Kidney capillary endothelial cell (primary cell): ENCODE results near the gene PLA2G4B.

Experiments
- DNase-seq: peaks from one replicate; pipeline ENCODE4 v3.0.0-alpha.2; 2018; ENCODE audit warnings: low spot score

Gene PLA2G4B

GRCh38 chr15:41869770-41870688, 31.4 kb downstream of the PLA2G4B start:
- no peak for DNase-seq

DNA sequence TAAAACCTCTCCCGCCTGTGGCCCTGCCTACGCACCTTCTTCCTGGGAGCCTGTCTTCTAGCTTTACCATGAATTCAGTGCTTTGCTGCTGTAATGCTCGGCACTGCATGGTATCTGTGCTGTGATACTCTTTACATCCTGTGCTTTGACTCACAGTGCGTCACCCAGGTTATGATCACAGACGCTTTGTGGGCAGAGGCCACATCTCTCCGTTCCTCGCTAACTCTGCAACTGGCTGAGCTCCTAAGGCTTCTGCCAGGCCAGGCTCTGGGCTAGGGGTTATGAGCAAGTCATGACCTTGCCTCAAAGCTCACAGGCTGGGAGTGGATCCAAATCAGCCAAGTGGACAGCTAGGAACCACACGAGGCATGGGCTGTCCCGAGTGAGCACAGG, 32.0 kb downstream of the PLA2G4B start:
- DNase-seq, result no peak

GRCh38 chr15:41871175-41871905, 32.7 kb downstream of the PLA2G4B start:
- DNase-seq, result no peak

DNA sequence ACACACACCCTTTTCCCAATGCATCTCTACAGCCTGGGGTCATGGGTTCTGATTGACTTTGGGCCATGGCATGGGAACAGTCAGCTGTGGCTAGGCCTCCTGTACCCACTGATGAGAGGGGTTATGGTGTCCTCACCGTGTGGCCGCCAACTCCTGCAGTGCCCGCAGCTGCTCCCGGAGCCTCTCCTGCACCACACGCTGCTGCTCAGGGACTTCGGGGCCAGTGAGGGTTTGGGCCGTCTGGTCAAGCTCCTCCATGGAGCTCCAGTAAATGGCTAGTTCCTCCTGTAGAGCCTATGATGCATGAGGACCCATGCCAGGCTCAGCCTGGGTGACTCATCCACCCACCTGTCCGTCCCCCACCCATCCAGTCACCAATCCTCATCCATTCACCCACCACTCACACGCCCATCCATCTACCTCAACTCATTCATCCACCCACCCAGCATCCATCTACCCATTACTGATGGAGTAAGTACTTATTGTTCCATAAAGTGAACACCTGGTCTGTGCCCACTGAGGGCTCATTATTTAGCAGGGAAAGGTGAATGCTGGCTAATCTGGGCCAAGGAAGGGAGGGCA, 33.6 kb downstream of the PLA2G4B start:
- DNase-seq, result no peak

DNA sequence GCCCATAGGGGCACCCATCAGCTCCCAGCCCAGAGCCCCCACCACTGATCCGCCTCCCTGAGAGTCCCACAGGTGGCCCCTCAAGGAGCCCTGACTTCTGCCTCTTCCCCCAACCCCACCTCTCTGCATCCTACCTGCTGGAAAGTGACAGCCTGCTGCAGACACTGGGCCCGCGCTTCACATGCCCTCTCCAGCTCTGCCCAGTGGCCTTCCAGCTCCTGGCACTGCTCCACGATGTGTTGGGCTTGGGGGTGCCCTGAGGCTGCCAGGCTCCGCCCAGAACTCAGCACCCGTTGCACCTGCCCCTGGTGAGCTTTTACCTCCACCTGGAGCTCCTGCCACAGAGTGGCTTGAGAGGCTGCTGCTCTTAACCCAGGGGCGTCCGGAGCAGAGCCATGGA, 35.1 kb downstream of the PLA2G4B start:
- no peak for DNase-seq

DNA sequence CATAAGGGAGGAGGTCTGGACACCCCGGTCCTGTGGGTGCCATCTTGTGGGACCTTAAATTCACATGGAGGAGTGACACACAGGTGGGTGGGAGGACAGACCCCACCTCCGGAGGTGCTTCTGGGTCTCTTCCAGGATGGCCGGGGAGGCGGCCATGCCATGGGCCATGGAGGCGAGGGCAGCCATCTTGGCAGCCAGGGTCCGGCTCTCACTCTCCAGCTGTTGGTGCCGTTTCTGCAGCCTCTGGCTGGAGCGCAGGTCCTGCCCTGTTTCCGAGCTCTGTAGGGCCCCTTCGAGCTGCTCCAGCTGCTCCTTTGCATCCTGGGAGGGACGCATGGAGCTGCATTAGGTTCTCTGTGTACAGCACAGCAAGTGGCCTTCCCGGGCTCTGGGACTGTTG, 36.1 kb downstream of the PLA2G4B start:
- DNase-seq, result no peak

DNA sequence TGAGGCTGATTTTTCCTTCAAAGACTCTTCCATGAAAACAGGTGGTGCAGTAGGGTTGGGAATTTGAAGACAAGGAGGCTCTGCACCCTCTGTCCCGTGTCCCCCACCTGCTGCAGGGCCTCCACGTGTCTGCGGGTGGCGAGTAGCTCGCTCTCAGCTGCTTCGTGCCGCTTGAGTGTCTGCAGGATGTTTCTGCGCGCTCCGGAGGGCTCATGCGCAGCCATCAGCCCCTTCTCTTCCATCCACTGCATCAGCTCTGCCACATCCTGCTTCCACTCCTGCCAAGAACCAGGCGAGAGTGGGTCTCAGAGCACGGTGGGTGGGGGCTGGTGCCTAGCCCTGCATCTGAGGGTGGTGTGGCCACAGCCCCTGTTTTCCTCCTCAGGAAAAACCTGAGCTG, 37.4 kb downstream of the PLA2G4B start:
- no peak for DNase-seq

- DNase-seq, result no peak
Measured at GRCh38 chr15:41876689-41877088, 38.0 kb downstream of the PLA2G4B start.

DNA sequence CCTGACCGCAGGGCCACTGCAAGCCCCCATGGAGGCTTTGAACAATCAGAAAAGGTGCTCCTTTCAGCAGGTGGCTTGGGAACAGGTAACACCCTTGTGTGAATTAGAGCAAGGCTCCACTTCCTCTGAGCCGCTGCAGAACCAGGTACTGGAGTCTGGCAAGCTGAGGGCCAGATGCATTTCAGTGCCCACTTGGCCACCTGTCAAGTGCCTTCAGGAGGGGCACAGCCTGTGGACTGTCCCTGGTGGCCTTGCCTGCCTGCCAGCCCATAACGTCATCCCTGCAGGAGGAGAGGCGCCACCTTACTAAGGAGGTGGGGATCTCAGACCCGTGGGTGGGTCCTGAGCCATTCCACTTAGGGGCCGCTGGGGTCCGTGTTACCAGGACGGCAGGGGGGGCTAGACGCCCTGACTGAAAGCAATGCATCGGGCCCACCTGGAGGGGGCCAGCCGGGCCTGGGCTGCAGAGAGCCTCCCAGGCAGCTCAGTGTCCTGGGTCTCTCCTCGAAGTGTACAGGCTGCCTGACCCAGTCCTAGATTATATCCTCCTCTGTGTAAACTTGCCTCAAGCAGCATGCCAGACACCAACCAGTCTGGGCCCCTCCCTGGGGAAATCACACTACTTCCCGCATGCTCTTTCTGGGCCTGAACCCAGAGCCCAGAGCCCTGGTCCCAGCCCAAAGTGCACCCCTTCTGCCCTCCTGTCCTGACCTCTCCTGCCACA, 39.1 kb downstream of the PLA2G4B start:
- no peak for DNase-seq

DNA sequence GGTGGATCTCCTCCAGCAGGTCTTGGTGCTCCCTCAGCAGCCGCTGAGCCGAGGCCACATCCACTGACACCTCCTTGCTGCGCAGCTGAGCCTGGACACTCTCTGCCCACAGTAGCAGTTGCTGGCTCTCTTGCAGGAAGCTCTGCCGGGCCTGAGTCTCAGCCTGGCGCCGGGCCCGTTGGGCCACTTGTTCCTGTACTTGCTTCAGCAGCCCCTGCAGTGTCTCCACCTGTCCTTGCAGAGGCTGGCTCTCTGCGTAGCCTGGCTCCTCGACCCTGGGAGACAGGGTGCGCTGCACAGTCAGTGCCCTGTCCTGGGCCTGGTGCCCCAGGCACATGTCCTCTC, 39.7 kb downstream of the PLA2G4B start:
- DNase-seq, result no peak

GRCh38 chr15:41879321-41879845, 40.7 kb downstream of the PLA2G4B start:
- no peak for DNase-seq

GRCh38 chr15:41880156-41880877, 41.7 kb downstream of the PLA2G4B start:
- no peak for DNase-seq

- DNase-seq, result no peak
Measured at GRCh38 chr15:41881086-41881485, 42.4 kb downstream of the PLA2G4B start.

DNA sequence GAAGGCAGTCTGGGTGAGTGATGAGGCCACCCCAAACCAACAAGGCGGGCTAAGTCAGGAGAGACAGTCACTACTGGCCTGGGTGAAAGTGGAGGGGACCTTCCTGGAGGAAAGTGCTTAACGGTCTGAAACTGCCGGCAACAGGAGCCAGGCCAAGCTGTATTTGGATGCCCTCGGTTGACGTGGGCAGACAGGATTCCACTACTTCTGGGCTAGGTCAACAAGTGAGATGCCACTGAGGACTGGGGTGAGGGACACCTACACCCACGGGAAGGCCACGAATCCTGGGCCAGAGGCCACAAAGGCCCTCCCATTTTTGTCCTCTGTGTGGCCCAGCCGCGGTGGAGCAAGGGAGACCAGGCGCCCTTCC, 42.9 kb downstream of the PLA2G4B start:
- DNase-seq, result no peak

- DNase-seq, result no peak
Measured at GRCh38 chr15:41881920-41882688, 43.5 kb downstream of the PLA2G4B start.

DNA sequence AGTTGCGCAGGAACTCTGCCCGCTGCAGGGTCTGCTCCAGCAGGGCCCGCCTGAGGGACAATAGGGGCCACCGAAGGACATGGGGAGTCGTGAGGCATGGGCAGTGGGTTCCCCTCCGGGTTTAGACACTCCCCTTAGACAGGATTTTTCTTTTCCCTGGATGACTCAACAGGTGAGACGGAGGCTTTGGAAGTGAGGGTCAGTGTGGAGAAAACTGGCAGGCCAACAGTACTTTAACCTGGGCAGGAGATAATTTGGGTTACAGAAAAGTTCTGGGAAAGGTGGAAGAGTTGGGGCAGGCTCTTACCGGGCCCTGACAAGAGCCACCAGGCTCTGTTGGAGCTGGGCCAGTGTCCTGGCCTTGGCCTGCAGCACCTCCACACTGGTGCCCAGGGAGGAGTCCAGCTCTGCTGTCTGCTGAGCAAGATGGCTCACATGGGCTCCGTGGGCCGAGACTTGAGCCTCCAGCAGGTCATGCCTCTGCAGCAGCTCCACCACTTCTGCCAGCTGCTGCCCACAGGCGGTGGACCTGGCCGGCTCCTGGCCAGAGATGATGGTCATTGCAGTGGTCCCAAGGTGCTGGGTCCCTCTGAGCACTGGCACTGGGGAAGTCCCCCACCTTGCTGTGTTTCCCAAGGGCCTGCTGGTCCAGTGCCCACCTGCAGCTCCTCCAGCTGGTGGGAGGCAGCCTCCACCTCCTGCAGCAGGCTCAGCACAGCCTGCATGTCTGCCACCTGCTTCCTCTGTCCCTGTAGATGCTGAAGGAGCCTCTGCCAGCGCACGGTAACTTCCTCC, 44.2 kb downstream of the PLA2G4B start:
- no peak for DNase-seq

- no peak for DNase-seq
Measured at GRCh38 chr15:41883484-41883825, 44.8 kb downstream of the PLA2G4B start.

DNA sequence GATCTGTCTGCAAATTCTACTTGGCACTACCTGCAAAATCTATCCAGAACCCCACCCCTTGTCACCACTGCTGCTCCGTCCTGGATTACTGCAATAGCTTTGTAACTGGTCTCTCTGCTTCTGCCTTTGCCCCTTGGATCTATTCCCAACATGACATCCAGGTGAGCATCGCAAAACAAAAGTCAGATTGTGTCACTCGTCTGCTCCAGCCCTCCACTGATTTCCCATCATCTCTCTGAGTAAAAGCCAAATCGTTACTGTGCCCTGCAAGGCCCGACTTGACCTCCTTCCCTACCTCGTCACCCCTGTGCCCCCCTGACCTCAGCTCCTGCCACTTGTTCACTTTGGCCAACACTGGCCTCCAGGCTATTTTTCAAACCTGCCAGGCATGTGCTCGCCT, 45.8 kb downstream of the PLA2G4B start:
- no peak for DNase-seq

GRCh38 chr15:41885321-41885720, 46.7 kb downstream of the PLA2G4B start:
- DNase-seq, result no peak

DNA sequence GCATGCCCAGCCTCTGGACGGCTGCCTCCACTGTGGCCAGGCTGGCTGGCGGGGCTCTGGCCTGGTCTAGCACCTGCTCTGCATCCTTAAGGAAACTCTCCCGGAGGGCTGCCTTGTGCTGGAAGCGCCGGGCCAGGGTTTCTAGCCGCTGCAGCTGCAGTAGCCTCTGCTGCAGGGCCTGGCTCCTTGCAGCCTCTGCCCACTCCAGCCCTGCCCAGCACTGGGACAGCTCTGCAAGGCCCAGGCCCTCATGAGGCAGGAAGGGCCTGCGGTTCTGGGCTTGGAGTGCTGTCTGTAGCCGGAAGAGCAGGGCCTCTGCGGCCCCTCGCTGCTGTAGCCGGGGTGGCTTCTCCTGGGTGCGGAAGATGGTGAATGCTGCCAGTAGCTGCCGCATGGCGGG, 47.2 kb downstream of the PLA2G4B start:
- DNase-seq, result no peak
